ENCODE data around the gene IFNA1.
A peak's percentile ranks its signal among the peaks of the same experiment; 100 is the strongest.
"Not testable (repeated sequence)": the region's sequence is repeated elsewhere in the genome, so short reads cannot be mapped to it uniquely, and the experiment has no call there.

The IFNA1 gene

DNA sequence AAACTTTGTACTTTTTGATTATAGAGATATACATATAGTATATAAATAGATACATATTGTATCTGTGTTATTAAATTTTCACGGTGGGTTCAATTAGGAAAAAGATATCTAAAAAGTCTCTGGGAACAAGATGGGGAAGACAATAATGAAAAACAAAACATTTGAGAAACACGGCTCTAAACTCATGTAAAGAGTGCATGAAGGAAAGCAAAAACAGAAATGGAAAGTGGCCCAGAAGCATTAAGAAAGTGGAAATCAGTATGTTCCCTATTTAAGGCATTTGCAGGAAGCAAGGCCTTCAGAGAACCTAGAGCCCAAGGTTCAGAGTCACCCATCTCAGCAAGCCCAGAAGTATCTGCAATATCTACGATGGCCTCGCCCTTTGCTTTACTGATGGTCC lies at the start of gene IFNA1:
IFNA1 (plus strand) TSS at position 301 of the 400 bp plus-strand sequence; CDS start at position 370, 69 bp downstream.
- no peak for DNase-seq

DNA sequence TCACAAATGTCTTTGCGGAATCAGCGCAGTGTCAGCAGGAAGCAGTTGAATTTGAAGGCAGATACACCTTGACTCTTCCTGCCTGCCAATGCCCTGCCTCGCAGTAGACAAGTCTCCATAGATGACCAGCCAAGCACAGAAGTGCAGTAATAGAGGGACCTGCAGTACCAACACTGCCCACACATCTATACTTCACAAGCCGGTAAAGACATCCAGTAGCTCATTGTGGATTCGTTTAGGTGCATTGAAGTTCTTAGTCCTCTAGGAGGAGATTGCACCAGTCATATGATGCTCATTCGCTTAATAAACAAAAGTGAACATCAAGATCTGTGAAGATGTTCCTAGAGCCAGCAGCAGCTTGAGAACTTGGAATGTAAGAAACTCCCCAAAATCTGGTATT lies 48.0 kb upstream of the IFNA1 start:
- DNase-seq = no peak

DNA sequence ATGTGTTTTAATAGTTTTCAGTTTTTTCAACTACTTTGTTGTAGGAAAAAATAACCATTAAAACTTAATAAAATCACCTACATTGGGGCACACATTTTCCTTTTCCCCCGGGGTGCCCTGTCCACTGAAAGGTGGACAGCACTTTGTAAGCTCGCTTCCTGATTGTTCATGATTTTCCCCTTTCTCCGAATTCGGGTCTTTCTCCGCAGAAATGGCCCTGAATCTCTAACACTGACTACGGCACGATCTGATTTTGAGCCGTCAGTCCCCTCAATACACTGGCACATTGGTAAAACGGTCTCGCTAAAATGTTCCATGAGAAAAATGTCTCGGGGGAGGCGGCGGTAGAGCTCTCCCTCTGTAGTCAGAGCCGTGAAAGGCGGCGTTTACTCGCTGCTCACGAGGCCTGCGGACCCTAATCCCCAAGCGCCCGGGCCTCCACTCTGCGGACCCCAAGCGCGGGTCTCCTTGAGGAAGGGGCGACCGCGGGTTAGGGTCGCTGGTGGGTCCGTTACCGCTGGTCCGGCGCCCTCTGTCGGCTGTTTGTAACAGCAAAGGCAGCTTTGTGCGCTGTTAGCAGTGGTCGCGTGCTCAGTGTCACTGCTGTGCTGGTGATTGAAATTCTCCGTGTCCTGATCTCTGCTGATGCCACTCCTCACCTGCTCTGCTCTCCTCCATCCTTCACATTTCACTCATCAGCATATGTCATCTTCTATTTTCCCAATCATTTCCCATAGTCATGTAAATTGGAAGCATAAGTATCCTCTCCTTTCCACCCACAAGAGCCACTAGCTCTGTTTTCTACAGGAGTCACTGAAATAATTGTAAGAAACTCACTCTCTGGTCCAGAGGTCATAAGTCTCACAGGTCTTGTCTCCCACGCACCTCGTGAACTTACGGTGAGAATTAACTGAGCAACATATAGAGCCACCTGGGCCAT lies 44.2 kb upstream of the IFNA1 start:
- DNase-seq = peak; percentile 52 to 65

DNA sequence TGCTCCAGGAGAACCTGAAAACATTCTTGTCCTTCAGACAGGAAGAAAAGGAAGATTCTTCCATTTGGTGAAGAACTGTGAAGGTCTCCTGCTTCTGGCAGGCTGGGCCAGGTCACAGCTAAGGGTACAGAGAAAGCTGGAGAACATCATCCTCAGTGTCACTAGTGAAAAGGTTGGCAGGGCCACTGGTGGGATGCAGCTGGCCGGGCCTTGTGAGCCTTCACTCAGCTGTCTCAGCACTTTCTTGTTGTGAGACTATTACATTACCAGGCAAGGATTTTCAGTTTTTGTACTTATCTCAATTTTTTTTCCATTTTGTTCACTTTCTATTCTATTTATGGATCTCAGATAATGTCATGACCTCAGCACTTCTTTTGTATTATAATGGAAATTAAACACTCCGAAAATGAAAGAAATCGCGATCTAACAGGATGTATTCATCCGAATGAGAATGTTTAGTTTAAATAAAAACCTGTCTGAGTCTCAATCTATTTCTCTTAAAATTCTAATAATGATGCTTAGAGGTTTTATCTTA lies 41.2 kb upstream of the IFNA1 start:
- DNase-seq = no peak

DNA sequence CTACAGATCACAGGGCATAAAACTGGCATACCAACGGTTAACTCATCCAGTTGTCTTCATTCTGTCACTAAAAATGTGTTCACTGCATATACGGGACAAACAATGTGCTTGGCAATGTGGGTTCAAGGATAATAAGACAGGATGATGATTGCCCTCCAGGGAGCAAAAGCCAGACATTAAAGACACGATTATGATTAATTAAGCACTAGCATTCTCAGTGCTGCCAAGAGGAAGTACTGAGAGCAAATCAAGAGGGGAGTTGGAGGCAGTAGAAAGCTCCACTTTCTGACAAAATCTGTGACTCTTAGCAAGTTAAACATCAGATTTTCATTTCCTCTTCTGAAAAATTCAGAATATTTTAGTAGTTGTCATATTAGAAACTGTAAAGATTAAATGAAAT lies 40.3 kb upstream of the IFNA1 start:
- no peak for DNase-seq

DNA sequence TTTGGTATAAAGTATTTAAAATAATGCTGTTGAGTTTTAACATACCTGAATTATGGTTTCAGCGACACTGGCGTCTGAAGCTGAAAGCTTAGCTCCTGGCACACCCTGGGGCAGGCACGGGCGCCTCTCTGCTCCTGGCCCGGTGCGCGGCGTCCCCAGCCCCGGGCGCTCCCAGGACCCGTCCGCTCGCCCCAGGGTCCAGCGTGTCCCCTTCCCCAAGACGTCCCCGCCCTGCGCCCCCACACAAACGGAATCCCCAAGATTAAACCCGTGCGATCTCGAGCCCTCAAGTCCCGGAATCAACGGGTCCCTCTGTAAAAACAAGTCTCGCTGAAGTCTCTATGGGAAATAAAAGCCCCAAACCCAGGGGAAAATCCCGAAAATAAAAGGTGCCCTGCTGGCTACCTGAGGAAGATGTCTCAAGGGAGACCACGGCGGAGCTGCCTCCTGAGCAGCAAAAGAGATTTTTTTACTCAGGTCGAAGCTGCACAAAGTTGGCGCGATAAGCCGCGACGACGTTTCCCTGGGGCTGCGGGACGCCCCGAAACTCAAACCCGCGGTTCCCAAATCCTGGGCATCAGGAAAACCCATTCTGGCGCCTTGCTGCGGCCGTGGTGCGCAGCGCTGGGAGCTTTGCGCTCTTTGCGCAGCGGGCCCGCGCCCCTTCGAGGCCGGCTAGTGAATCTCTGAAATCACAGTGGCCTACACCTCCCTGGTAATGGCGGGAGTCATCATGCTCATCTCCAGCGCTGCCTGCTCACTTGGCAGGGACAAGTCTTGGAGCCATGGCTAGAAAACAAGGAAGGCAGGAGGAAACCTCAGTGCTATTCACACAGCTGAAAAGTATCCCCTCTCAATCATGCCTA lies 37.6 kb upstream of the IFNA1 start:
- DNase-seq = no peak

DNA sequence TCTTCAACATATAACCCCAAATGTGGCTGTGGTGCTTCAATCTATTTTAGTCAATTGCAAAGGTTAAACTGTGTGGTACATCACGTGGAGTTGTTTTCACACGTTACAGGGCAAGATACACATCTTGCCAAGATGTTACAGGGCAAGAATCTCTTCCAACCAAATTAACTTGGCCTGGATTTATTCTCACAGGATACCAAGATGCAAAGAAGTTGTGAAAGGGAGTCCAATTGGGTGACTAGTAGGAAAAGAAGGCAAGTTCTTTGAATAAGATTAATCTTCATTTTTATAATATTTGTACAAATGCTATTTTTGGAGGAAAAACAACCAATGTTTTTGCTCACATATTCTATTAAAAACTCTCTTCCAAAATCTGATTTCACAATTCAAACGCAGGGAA lies 36.1 kb upstream of the IFNA1 start:
- no peak for DNase-seq

DNA sequence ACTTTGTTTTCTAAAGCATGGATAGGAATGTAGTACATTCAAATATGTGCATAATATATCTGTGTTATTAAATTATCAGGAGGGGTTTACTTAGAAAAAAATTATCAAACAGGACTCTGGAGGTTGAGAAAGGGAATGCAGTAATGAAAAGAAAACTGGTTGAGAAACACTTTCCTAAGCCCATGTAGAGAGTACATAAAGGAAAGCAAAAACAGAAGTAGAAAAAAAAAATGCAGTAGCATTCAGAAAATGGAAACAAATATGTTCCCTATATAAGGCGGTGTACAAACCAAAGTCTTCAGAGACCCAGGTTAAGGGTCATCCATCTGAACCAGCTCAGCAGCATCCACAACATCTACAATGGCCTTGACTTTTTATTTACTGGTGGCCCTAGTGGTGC lies 31.4 kb upstream of the IFNA1 start, which contains the start of gene IFNA8:
IFNA8 (plus strand) TSS at position 301 of the 400 bp plus-strand sequence; CDS start at position 361, 60 bp downstream.
- DNase-seq = no peak

DNA sequence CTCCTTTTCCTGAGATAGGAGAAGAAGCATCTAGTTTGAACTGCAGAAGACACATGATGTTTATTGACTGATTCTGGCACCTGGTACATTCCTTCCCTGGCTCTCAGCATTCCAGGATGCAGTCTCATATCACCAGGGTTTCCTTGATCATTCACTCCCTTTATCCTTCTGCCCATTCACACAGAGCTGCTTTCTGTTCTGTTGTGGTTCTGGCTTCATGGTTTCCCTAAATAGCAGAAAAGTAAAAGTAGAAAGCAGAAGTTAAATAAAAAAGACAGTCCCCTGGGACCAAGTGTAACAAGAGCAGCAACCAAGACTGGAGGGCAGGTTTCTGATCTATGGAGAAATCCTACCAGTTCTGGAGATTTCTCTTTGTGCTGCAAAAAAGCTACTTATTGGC lies 28.1 kb upstream of the IFNA1 start:
- no peak for DNase-seq

DNA sequence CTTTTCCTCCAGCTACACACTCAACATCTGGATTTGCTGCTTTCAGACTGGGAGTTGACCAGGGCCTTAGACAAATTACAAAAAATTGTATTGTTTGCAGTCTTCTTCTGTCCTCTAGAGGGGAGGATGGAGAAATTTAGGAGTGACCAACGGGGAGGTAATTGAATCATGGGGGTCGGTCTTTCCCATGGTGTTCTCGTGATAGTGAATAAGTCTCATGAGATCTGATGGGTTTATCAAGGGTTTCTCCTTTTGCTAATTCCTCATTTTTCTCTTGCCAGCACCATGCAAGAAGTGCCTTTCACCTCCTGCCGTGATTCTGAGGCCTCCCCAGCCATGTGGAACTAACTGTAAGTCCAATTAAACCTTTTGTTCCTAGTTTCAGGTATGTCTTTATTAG lies 27.1 kb upstream of the IFNA1 start:
- DNase-seq = no peak

DNA sequence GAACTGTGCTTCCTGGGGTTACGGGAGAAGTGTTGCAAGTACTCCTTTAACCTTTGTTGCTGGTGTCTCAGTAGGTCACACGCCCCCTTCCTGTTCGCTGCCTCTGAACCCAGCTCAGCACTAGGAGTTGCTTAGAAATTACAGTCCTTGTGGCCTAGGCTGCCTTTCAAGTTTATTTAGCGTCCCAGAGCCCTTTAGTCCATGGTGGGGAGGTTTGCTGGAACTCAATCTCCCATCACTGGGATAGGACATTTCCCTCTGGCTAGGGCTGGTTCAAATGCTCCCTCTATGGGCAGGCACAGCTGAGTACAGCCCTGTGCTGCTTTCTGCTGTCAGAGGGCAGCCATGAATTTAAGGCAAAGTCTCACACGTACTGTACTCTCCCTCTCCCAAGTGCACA lies 26.6 kb upstream of the IFNA1 start:
- DNase-seq = no peak

DNA sequence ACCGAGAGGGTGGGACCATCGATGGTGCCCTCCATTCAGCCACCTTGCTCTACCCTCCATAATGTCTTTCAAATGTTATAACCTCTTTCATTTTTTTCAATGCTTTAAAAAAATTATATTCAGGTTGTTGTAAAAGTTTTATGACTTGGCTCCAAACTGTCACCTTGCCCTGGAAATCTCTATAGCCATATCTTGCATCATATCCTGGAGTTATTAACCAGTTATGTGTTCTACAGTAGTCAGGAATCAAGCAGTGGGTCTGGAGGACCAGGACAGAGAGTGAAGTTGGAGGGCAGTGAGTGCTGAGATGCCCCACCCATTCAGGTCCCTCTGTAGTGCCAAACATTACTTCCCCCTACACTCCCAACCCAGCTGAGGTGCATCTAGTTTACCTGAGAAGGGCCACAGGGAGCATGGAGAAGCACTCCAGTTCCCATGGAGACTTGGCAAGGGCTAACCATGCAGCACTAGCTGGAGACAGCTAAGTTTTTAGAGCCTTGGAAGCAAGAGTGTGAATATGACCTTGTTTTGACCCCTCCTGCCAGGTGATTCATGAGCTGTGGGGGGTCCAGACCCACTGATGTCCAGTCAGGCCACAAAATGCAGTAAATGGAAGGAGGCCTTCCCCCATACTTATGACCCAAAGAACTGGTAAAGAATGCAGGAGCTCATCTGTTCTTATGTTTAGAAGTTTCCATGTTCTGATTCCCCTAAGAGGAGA lies 25.9 kb upstream of the IFNA1 start:
- DNase-seq = no peak

DNA sequence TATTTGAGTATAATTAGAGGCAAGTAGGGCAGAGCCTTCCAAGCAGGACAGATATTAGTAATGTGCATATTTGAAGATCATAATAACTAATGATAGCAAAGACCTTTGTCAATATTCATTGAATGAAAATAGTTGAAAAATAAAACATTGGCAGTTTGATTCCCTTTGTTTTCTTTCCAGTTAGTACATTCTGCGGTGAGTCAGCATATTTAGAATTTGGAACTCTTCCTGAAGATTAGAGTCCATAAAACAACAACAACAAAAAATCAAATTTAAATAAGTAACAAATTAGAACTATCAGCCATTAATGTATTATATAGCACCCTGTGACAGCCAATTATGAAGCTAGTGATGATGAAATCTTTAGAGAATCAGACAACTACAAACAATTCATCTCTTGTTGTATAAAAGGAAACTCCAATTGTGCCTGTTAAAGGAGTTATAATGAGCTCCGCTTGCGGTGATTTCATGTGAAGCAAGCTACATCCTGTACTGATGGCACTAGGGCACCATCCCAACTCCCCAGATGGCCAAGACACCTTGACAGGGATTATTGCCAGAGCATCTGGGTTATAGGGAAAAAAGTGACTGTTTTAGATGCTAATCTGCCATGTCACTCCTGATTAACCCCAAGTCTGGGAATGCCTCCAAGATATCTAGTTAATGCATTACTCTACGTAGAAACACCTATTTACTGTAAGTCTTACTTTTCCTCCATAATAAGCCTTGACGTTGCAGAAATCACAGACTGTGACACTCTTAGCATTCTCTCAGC lies 24.6 kb upstream of the IFNA1 start:
- no peak for DNase-seq

DNA sequence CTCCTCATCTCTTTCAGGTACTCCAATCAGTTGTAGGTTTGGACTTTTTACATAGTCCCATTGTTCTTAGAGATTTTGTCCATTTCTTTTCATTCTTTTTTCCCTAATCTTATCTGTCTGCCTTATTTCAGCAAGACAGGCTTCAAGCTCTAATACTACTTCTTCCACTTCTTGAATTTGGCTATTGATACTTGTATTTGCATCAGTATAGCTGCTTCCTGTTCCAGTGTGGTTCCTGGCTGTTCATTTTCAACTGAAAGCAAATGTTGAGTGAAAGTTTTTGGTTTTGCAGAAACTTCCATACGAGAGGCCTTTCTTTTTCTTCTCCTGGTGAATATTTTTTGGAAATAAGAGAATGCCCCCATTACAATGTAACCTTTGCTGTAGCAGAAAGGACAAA lies 12.0 kb upstream of the IFNA1 start:
- DNase-seq = no peak

DNA sequence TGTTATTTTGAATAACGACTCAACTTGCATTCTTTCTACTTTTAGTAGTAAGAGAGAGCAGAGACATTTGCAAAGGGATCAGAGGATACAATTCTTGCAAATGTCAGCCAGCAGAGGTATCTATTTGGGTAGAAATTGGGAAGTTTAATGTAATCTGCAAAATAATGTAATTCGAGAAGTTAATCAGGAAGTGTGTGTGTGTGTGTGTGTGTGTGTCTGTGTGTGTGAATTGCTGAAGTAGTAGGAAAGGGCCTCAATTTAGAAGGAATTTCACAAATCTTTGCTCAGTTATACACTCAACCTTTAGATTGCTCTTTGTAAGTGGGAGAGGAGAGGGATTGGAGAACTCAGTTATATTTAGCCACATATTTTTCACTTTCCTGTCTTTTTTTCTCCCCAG lies 11.0 kb upstream of the IFNA1 start:
- no peak for DNase-seq

DNA sequence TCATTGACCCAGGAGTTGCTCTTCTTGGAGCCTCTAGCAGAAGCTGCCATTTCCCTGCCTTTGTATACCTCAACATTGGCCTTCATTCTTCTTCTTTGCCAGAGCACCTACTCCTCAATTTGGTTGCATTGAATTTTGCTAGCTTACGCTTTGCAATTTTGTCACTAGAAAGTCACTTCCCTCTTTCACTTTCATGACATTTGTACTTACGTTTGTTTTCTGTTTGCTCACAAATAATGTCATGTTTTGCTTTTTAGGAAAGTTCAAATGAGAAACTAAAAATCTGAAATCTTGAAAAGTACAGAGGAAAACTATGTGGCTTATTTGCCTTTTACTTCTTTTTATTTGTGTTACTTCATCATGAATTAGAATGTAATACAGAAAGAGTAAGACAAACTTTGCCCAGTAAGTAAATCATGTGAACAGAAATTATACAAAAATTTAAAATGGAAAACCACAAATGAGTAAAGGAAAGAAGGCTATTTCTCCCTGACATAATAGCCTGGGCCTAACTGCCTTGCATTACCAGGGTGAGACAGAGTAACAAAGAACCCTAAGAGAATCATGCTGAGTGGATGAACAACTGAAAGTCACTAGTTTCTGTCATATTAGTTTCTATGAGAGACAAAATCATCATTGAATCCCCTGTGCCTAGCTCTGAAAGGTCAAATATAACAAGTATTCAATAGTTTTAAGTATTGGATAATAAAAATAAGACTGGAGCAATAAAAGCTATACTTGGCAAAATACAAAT lies 7.4 kb upstream of the IFNA1 start:
- DNase-seq = no peak

DNA sequence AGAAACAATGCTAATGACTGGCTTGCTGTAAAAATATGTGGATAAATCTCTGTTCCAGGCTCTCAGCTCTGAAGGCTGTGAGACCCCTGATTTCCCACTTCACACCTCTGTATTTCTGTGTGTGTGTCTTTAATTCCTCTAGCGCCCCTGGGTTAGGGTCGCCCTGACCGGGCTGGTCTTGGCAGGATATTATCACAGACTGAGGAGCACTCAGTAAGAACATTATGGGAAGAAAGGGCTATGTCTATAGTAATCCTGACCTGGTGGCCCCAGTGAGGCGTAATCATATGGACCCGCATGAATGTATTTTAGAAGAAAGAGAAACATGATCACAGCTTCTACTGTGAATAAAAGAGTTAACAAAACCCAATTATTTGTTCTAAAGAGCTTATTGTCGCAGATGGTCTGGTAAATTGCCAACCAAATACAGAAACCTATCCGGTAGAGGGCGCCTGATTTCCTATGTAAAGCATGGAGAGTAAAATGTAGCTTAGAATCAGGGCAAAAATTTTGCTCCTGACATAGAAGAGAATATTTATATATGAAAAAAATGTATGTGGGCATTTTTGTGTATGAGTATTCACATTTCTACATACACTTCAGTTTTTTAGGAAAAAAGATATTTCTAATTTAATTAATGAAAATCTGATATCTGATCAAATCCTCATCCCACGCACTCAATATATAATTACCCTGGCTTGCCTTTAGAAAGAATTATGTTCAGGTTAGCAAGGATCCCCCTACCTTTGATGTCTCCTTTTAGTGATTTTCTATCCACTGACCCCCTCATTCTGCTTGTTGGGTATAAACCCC lies 5.8 kb upstream of the IFNA1 start:
- peak; percentile 10 to 17 for DNase-seq

DNA sequence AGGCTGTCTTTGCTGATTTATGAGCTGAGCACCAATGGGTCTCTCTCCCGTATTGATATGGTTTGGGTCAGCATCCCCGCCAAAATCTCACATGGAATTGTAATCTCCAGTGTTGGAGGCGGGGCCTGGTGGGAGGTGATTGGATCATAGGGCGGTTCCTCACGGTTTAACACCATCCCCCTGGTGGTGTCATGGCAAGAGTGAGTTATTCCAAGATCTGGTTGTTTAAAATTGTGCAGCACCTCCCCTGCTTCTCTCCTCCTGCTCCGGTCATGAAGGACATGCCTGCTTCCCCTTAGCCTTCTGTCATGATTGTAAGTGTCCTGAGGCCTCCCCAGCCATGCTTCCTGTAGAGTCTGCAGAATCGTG lies 5.2 kb upstream of the IFNA1 start:
- DNase-seq = not testable (repeated sequence)

DNA sequence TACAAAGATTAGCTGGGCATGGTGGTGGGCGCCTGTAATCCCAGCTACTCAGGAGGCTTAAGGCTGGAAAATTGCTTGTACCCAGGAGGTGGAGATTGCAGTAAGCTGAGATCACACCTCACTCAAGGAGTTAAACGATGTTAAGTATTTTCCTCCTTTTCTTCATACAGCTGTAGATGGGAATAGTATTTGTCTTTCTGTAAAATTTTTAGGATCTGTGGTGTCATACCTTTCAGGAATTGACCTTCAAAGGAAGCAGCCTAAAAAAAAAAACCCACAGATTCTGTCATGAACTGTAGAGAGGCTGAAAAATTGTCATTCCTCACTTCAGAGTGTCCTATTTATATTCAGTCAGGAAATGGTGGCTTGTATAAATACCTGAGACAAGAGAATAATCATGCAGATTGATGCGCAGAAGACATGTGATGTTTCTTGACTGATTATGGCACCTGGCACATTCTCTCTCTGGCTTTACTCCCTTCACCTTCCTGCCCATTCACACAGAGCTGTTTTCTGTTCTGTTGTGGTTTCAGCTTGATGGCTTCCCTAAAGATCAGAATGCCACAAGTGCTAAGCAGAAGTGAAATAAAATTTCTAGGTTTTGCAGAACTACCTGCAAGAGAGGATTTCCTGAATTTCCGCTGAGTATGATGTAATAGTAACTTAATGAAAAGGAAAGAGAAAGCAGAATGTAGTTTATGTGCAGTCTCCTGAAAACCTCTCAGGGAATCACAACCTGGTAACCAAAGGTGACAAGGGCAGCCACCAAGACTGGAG lies 3.8 kb downstream of the IFNA1 start:
- DNase-seq = no peak

DNA sequence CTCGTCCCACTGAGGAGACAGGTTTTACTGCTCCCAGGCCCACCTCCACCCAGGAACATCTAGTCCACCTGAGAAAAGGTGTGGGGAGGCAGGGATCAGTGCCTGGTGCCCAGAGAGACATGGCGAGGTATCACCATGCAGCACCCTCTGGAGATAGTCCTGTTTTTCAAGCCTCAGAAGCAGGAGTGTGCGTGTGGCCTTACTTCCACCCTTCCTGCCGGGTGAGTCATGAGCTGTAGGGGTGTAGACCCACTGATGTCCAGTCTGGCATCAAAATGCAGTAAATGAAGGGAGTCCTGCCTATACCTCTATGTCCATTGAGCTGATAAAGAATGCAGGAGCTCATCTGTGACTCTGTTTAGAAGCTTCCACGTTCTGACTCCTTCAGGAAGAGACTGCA lies 9.1 kb downstream of the IFNA1 start:
- DNase-seq = not testable (repeated sequence)

Measured in stimulated activated CD4-positive, alpha-beta T cell treated with anti-CD3 and anti-CD28 coated beads, Interleukin-4, amount 100 ng/mL, for 4 hours (primary cell).